Activated T-helper 17 cell treated with anti-CD3 and anti-CD28 coated beads, Interleukin-2, amount 50 U/mL, for 72 hours (primary cell): ENCODE measurements around the gene PARD3. TPM values are rescaled to one million over a fixed set of nuclear protein-coding genes. Genes with fewer than 3 reads are reported as not detected.
"Not testable (repeated sequence)": the region's sequence is repeated elsewhere in the genome, so short reads cannot be mapped to it uniquely, and the experiment has no call there.

ENCODE experiments used
- ATAC-seq: fragments of 150-1000 bp; cut with Tn5 transposase; replicated peaks from 2 replicates; pipeline ENCODE4 v1.10.0; 2021; ENCODE audit warnings: mild to moderate bottlenecking, moderate library complexity
- H3K27ac Mint-ChIP-seq: one replicate; pipeline ENCODE4 v1.8.0; 2022; ENCODE audit warnings: mixed read lengths
- H3K27me3 Mint-ChIP-seq: one replicate; pipeline ENCODE4 v1.8.0; 2022; ENCODE audit warnings: mixed read lengths
- H3K36me3 Mint-ChIP-seq: one replicate; pipeline ENCODE4 v1.8.0; 2022; ENCODE audit warnings: low read depth, mild to moderate bottlenecking, mixed read lengths
- H3K4me1 Mint-ChIP-seq: one replicate; pipeline ENCODE4 v1.8.0; 2022; ENCODE audit warnings: mixed read lengths
- H3K4me3 Mint-ChIP-seq: one replicate; pipeline ENCODE4 v1.8.0; 2022; ENCODE audit warnings: mild to moderate bottlenecking, mixed read lengths
- H3K9me3 Mint-ChIP-seq: one replicate; pipeline ENCODE4 v1.8.0; 2022; ENCODE audit warnings: mixed read lengths
- total RNA-seq, 2 donors: library from RNA; stranded (reverse); gene quantifications; one replicate each; pipeline ENCODE4 v1.2.3, GENCODE V29; 2022

The PARD3 gene
- total RNA-seq, 2 donors from 2014 or later: 0.13 to 0.24 TPM

GRCh38 chr10:34462993-34463392 lies 352.1 kb downstream of the PARD3 start:
- Mint-ChIP-seq H3K4me1 (no peaks in the 10 kb centered on the region), H3K27ac (no peak overlapping the region), H3K9me3 (no peaks in the 10 kb centered on the region), H3K4me3 (no peak overlapping the region), H3K27me3 (no peaks in the 10 kb centered on the region), H3K36me3 (no peaks in the 10 kb centered on the region)
- no peak for ATAC-seq

DNA sequence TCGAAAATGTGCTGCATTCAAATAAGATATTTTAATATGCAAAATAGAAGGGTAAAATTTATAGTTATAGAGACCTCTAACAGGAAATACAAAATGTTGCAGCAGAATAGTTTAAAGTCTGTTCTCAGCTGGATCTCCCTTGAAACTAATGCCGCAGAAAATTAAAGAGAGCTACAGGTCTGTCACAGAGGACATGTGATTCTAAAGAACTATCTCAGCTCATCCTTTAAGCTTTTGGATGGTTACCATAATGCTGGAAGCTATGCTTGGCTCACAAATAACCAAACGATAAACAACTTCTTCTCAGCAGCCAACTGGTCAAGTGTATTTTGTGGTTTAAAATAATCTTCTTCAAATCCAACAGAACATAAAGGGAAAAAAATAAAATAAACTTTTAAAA lies 353.0 kb downstream of the PARD3 start:
- Mint-ChIP-seq H3K4me1 (no peaks in the 10 kb centered on the region), H3K27ac (no peak overlapping the region), H3K9me3 (no peaks in the 10 kb centered on the region), H3K4me3 (no peak overlapping the region), H3K36me3 (no peaks in the 10 kb centered on the region), H3K27me3 (no peaks in the 10 kb centered on the region)
- no peak for ATAC-seq

GRCh38 chr10:34454590-34455261 lies 360.4 kb downstream of the PARD3 start:
- Mint-ChIP-seq H3K36me3 (no peaks in the 10 kb centered on the region), H3K27ac (no peak overlapping the region), H3K4me3 (no peak overlapping the region), H3K27me3 (no peaks in the 10 kb centered on the region), H3K9me3 (no peaks in the 10 kb centered on the region), H3K4me1 (no peaks in the 10 kb centered on the region)
- ATAC-seq: no peak

DNA sequence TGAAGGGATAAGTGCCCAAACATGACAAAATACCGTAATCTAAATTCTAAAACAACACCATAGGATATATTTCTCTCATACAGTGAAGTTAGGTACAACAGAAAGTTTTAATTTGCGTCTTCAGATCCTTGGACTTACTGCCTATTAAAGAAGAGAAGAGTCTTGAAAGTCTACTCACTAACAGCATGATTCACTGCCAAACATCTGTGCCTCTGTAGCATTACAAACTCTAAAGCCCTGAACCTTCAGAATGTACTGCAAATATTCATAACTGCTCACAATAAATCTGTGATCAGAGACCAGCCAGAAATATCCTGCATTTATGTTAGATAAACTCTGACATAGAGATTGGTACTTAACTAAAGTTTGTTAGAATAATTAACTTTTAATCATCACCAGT lies 365.3 kb downstream of the PARD3 start:
- H3K36me3 Mint-ChIP-seq: no peaks in the 10 kb centered on the region
- no peak overlapping the region for H3K27ac Mint-ChIP-seq
- H3K27me3 Mint-ChIP-seq: no peaks in the 10 kb centered on the region
- no peak for ATAC-seq
- H3K9me3 Mint-ChIP-seq: no peaks in the 10 kb centered on the region
- no peak overlapping the region for H3K4me3 Mint-ChIP-seq
- H3K4me1 Mint-ChIP-seq: no peaks in the 10 kb centered on the region

GRCh38 chr10:34446049-34446448 lies 369.0 kb downstream of the PARD3 start:
- Mint-ChIP-seq H3K27ac (no peak overlapping the region), H3K27me3 (peaks cover 7% of the 10 kb centered on the region), H3K4me3 (no peak overlapping the region), H3K4me1 (no peaks in the 10 kb centered on the region), H3K36me3 (no peaks in the 10 kb centered on the region), H3K9me3 (peaks cover 4% of the 10 kb centered on the region)
- no peak for ATAC-seq

- no peak overlapping the region for H3K4me3 Mint-ChIP-seq
- peaks cover 7% of the 10 kb centered on the region for H3K27me3 Mint-ChIP-seq
- no peaks in the 10 kb centered on the region for H3K36me3 Mint-ChIP-seq
- peaks cover 4% of the 10 kb centered on the region for H3K9me3 Mint-ChIP-seq
- ATAC-seq: no peak
- no peaks in the 10 kb centered on the region for H3K4me1 Mint-ChIP-seq
- H3K27ac Mint-ChIP-seq: no peak overlapping the region
Measured at GRCh38 chr10:34444223-34445183, 370.6 kb downstream of the PARD3 start.

GRCh38 chr10:34439386-34439785 lies 375.7 kb downstream of the PARD3 start:
- not testable (repeated sequence) for H3K4me3 Mint-ChIP-seq, H3K27ac Mint-ChIP-seq, H3K4me1 Mint-ChIP-seq, H3K9me3 Mint-ChIP-seq, ATAC-seq, H3K36me3 Mint-ChIP-seq
- peaks cover 15% of the 10 kb centered on the region for H3K27me3 Mint-ChIP-seq

DNA sequence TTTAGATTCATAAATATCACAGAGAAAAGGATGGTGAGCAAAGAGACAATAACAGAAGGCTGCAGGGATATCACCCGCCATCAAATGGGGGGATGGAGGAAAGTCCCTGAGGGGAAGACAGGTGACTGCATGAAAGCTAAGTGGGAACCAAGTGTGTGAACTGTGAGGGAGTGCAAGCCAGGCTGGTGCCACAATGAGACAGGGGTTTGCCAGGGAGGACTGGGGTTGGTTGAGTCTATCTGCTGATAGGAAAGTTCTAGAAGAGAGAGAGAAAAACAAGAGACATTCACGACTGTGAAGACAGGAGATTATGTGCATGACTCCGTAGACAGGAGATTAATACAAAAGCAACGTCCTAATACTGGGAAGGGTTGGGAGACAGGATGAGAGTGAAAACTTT lies 376.4 kb downstream of the PARD3 start:
- Mint-ChIP-seq H3K27ac (no peak overlapping the region), H3K4me3 (no peak overlapping the region), H3K4me1 (no peaks in the 10 kb centered on the region), H3K9me3 (peaks cover 4% of the 10 kb centered on the region), H3K27me3 (peaks cover 18% of the 10 kb centered on the region), H3K36me3 (no peaks in the 10 kb centered on the region)
- no peak for ATAC-seq

DNA sequence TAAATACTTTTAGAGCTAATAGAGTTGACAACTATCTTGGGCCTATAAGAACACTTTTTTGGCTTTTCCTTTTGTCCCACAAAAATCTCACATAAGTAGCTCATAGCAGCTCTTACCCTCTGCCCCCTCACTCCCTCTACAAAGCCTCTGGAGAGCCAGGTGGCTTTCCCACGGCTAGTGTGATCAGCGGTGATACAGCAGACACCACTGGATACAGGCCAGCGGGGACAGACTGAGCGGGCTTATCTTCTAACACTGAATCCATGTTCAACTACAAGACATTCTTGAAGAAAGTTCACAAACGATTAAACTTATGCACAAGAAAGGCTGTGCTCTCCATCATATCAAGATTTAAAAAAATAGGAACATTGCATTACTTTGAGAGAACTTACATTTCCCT lies 377.2 kb downstream of the PARD3 start:
- Mint-ChIP-seq H3K27me3 (peaks cover 16% of the 10 kb centered on the region), H3K36me3 (no peaks in the 10 kb centered on the region), H3K27ac (no peak overlapping the region), H3K4me3 (no peak overlapping the region), H3K4me1 (no peaks in the 10 kb centered on the region), H3K9me3 (no peaks in the 10 kb centered on the region)
- ATAC-seq: no peak

- no peak for ATAC-seq
- Mint-ChIP-seq H3K27me3 (peaks cover 16% of the 10 kb centered on the region), H3K36me3 (no peaks in the 10 kb centered on the region), H3K27ac (no peak overlapping the region), H3K4me1 (peaks cover 3% of the 10 kb centered on the region), H3K4me3 (no peak overlapping the region), H3K9me3 (peaks cover 3% of the 10 kb centered on the region)
Measured at GRCh38 chr10:34434119-34434594, 380.9 kb downstream of the PARD3 start.

GRCh38 chr10:34433241-34434076 lies 381.6 kb downstream of the PARD3 start:
- H3K27me3 Mint-ChIP-seq: peaks cover 10% of the 10 kb centered on the region
- H3K36me3 Mint-ChIP-seq: no peaks in the 10 kb centered on the region
- H3K4me1 Mint-ChIP-seq: peaks cover 3% of the 10 kb centered on the region

DNA sequence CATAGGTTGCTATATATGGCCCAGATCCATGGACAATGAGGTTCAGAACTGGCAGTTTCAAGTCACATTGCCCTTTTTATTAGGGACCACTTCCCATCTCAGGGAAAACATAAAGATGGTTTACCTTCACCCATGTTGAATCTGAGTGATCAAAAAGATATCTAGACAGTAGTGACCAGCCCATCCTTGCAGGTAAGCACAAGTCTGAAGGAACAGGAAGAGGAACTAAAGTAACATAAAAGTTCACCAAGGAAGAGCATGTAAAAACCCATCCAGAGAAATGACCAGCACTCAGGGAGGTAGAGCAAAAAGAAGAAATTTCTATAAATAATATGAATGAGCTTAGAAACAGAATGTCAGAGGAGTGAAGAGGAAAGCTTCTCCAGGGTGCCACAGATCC lies 382.5 kb downstream of the PARD3 start:
- H3K4me1 Mint-ChIP-seq: peaks cover 3% of the 10 kb centered on the region
- H3K4me3 Mint-ChIP-seq: no peak overlapping the region
- ATAC-seq: no peak
- H3K9me3 Mint-ChIP-seq: peaks cover 3% of the 10 kb centered on the region
- H3K27me3 Mint-ChIP-seq: peaks cover 8% of the 10 kb centered on the region
- no peaks in the 10 kb centered on the region for H3K36me3 Mint-ChIP-seq
- no peak overlapping the region for H3K27ac Mint-ChIP-seq

More at GRCh38 chr10:34433241-34434076, 381.6 kb downstream of the PARD3 start:
- no peak overlapping the region for H3K4me3 Mint-ChIP-seq
- H3K9me3 Mint-ChIP-seq: peaks cover 3% of the 10 kb centered on the region
- H3K27ac Mint-ChIP-seq: no peak overlapping the region
- ATAC-seq: no peak

DNA sequence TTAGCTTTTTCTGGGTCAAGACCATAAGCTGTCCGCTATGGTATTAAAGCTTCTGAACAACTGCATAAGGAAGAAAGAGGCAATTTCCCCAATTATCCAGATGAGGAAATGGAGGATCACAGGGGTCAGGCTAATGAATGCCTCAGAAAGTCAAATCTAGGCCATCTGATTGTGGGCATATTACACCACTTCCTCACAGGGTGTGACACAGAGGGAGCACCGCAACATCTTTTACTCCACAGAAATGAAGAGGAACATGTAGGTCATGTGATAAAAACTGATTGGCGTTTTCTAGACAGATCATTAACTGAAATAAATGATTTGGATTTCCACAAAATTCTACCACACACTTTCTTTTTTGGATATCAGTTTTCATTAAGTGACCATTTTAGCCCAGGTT lies 384.4 kb downstream of the PARD3 start:
- Mint-ChIP-seq H3K4me1 (peaks cover 3% of the 10 kb centered on the region), H3K36me3 (no peaks in the 10 kb centered on the region), H3K4me3 (no peak overlapping the region), H3K27me3 (peaks cover 8% of the 10 kb centered on the region), H3K27ac (no peak overlapping the region), H3K9me3 (peaks cover 3% of the 10 kb centered on the region)
- ATAC-seq: no peak

- Mint-ChIP-seq H3K36me3 (no peaks in the 10 kb centered on the region), H3K27ac (no peak overlapping the region), H3K27me3 (peaks cover 4% of the 10 kb centered on the region), H3K9me3 (peaks cover 3% of the 10 kb centered on the region), H3K4me3 (no peak overlapping the region), H3K4me1 (peaks cover 3% of the 10 kb centered on the region)
- ATAC-seq: no peak
Measured at GRCh38 chr10:34428501-34428900, 386.6 kb downstream of the PARD3 start.
